Daoy (cell line): ENCODE results near the gene CIITA. TPM values are rescaled to one million over a fixed set of nuclear protein-coding genes. Genes with fewer than 3 reads are reported as not detected.
"Not testable (repeated sequence)": the region's sequence is repeated elsewhere in the genome, so short reads cannot be mapped to it uniquely, and the experiment has no call there.

Experiments used
- DNase-seq: peaks from one replicate; pipeline ENCODE4 v3.0.0-alpha.2; 2015; ENCODE audit warnings: low read depth
- total RNA-seq: library from RNA; depleted of rRNA; stranded (reverse); fragments of >200 nt; shearing (Covaris generic); gene quantifications from 2 replicates; pipeline ENCODE4 v1.2.3, GENCODE V29; 2014

CIITA gene
- total RNA-seq, 1 experiment from 2014 or later = not detected

GRCh38 chr16:10957771-10958482 is 80.9 kb downstream of the CIITA start:
- DNase-seq = no peak

GRCh38 chr16:10959161-10959560 is 82.2 kb downstream of the CIITA start:
- DNase-seq = no peak

- peak; percentile 80 for DNase-seq
These were observed 84.2 kb downstream of the CIITA start for GRCh38 chr16:10961231-10961630.

GRCh38 chr16:10964039-10964890 is 87.3 kb downstream of the CIITA start:
- peak; percentile 85 for DNase-seq

- no peak for DNase-seq
These were observed 87.9 kb downstream of the CIITA start for GRCh38 chr16:10964891-10965326.

- DNase-seq = no peak
These were observed 88.5 kb downstream of the CIITA start for GRCh38 chr16:10965440-10966061.

GRCh38 chr16:10966129-10966528 is 89.1 kb downstream of the CIITA start:
- no peak for DNase-seq

- not testable (repeated sequence) for DNase-seq
These were observed 89.6 kb downstream of the CIITA start for GRCh38 chr16:10966559-10966958.

- no peak for DNase-seq
These were observed 91.0 kb downstream of the CIITA start for GRCh38 chr16:10967986-10968385.

- no peak for DNase-seq
These were observed 91.5 kb downstream of the CIITA start for GRCh38 chr16:10968498-10968897.

GRCh38 chr16:10969615-10970014 is 92.6 kb downstream of the CIITA start:
- no peak for DNase-seq

GRCh38 chr16:10970065-10970464 is 93.1 kb downstream of the CIITA start:
- DNase-seq = no peak

- peak; percentile 77 for DNase-seq
These were observed 94.6 kb downstream of the CIITA start for GRCh38 chr16:10971560-10971961.

- no peak for DNase-seq
These were observed 95.3 kb downstream of the CIITA start for GRCh38 chr16:10972108-10972818.

- no peak for DNase-seq
These were observed 95.9 kb downstream of the CIITA start for GRCh38 chr16:10972819-10973464.

GRCh38 chr16:10976634-10977033 is 99.6 kb downstream of the CIITA start:
- no peak for DNase-seq

- DNase-seq = no peak
These were observed 101.1 kb downstream of the CIITA start for GRCh38 chr16:10978124-10978523.

GRCh38 chr16:10978871-10979446 is 102.0 kb downstream of the CIITA start:
- no peak for DNase-seq

GRCh38 chr16:10979717-10980601 is 103.0 kb downstream of the CIITA start:
- no peak for DNase-seq

- DNase-seq = no peak
These were observed 103.8 kb downstream of the CIITA start for GRCh38 chr16:10980813-10981212.
